HG03159 (cell line): ENCODE data around the gene SHROOM3.
A peak's percentile ranks its signal among the peaks of the same experiment; 100 is the strongest.
"Not testable (repeated sequence)": the region's sequence is repeated elsewhere in the genome, so short reads cannot be mapped to it uniquely, and the experiment has no call there.

Experiments used
- ATAC-seq: cut with Tn5 transposase; IDR thresholded peaks from one replicate; pipeline ENCODE4 v1.9.1; 2021; ENCODE audit warnings: mild to moderate bottlenecking, moderate library complexity; ENCODE audit not compliant: unreplicated experiment

SHROOM3 gene

DNA sequence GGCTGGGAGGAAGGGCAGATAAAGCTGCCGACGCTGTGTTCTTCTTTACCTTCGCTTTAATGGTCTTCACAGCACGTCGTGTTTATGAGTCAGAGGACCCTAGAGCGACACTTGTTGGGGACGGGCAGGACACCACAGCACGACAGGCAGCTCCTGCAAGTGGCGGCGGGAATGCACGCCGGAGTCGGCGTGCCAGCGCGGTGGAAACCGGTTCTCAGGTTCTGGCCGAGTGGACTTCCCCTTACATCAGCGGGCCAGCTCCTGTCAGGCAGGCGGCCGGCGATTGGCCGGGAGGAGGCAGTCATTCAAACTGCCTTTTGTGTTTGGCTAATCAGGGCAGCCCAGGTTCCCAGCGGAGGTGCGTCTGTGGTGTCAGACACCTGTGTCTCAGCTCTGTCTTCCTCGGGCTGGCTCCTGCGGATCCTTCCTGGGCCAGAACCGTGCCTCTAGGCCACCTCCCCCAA lies 150.9 kb downstream of the SHROOM3 start:
- peak; percentile 70 for ATAC-seq

DNA sequence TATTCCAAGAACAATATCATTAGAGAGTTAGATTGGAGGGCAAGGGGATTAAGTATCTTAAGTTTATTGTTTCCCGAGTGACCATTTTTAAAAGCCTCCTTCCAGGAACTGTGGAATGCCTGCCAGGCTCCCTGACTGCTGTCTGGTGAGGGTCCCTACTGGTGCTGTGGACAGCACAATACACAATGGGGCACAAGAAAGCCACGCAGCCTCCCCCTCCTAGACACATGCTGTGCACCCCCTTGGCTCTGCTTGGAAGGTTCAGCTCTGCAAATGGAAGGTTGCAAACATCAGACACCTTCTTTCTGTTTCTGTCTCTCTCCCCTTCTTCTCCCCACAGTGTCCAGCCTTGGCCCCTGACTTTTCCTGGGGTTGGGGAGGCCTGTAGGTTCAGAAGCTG lies 153.2 kb downstream of the SHROOM3 start:
- no peak for ATAC-seq

DNA sequence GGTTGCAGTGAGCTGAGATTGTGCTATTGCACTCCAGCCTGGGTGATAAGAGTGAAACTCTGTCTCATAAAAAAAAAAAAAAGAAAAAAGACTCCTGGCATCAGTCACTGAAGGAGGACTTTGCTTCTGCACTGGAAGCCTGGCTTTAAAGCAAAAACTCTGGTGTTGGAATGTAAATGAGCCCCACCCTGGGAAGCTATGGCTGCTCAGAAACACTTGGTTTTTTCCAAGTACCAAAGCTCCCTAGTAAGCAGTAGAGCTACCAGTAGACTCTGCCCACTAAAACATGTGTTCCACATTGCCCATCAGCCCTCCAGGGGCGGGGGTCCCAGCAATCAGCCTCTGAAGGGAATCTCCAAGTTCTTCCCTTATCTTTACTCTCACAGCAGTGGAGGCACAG lies 154.4 kb downstream of the SHROOM3 start:
- ATAC-seq, result no peak

DNA sequence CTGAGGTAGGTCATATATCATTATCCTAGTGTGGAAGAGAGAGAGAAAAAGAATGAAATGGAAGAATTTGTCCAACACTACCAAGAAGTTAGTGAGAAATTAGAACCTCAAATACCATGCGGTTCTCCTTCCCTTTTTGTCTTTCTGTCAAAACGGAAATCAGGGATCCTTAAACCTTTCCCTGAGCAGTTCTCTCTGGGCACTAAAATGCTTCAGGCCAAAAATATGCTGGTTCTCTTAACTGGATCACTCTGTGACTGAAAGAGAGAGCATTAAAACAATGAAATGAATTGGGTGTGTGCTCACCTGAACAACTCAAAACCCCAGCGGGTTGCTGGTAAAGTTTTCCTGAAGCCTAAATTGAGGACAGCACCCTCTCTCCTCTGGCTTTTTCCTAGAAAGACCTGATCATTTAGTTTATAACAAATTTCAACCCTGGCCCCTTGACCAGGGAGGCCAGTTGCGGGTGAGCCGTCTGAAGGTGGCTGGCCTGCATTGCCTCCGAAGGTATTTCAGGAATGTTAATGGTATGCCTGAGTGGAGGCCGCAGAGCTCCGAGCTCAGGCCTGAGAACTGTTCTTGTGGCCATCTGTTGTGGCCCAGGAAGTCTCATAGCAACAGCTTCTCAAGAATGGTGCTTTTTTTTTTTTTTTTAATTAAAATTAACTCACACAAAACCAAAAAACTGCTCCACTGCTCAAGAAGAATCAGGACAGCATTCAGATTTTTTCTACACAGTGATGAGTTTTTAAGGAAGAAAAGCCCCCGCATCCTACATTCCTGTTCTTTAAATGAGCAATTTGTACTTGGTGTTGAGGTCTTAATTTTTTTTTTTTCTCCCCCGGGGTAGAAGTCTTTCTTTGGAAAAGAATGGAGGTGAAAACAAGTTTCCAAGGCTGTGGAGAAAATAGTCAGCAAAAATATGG lies 155.1 kb downstream of the SHROOM3 start:
- ATAC-seq, result no peak

DNA sequence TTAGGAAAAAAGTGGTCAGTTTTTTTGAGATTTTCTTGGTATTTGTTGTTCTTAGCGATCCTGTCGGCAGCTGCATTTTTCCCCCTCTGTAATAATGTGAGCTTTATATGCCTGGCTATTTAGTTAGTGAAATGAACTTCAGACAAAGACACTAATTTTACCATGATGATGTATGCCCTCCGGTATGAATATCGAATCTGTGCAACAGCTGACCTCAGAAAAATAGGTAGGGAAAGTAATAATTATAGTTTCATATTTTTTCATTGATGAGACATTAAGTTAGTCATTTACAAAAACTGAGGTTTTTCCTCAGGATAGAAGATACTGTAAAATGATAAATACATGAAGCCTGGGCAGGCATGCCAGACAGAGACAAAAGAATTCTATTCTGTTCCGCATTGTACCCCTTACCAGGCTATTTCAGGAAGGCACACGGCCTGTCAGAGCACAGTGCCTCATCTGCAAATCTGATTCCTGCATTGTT lies 155.8 kb downstream of the SHROOM3 start:
- ATAC-seq, result no peak

DNA sequence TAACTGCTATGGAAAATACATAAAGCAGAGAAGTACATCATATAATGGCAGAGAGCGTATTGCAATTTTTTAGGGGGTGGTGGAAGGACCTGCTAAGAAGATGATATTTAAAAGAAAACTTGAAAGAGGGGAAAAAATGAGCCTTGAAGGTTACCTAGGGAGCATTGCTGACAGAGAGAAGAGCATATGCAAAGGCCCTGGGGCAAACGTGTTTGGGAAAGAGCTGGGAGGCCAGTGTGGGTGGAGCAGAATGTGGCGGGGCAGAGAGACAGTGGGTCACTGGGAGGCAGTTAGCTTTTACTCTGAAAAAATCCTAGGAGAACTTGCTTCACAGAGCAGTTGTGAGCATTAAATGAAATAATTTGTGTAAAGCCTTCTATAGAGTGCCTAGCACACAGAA lies 157.0 kb downstream of the SHROOM3 start:
- no peak for ATAC-seq

DNA sequence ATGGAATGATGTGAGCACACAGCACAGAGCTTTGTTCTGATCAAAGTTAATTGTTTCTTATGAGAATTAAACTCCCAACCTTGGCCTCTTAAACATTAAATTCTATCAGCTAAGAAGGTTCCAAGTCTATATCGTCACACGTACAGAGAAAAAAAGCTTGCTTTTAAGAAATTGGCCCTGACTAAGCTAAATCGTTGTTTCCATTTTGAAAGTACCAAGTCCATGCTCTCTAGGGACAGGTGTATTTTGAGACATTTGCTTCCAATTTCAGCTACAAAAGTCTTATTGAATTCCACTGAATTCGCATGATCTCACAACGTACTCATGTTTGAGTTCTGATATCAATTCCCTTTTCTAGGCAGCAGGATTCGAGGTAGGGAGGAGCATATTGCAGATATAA lies 157.4 kb downstream of the SHROOM3 start:
- ATAC-seq, result no peak

DNA sequence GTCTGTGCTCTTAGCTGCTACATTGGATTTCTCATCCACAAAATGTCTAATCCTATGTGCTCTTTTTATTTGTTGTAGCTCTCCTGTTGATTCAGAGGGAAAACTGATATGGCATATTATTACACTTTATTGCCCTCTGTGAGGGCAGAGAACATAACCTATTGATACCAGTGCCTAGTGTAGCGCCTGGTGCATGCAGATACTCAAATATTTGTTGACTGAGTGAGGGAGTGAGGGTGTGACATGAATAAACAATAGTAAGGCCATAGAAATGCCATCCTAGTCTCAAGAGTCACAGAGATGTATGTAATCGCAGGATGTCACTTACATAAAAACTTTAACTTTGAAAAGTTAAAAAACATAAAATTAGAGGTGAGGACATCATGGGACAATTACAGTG lies 159.1 kb downstream of the SHROOM3 start:
- no peak for ATAC-seq

DNA sequence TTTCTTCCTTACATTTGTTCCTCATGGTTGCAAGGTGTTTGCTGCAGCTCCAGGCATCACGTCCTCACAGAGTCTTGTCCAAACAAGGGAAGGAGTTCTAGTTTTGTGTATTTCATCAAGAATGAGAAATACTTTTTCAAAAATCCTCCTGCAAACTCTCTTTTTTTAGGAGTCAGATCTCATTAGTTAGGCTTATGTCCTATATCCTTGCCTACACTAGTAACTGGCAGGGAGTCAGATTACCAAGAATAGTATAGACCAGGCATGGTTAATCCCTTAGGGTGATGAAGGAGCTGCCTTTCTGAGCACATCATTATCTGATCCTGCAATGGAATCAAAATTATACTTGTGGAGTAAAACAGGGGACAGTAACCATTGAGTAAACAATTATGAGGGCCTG lies 160.4 kb downstream of the SHROOM3 start:
- no peak for ATAC-seq

DNA sequence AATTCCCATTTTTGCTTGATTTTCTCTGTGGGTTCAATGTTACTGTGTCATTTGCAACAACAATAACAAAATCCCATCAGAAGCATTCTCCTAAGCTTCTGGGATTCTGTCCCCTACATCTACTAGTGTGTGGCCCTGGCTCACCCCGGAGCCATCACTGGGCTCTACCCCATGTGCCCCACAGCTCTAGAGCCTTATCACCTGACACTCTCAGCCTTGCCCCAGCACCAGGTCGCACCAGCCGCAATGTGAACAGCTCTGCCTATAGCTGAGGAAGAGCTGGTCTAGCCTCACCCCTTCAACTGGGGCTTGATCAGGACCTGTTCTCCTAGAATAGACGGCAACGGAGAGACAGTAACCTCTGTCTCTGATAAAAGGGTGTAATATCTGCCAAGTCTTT lies 161.7 kb downstream of the SHROOM3 start:
- no peak for ATAC-seq

DNA sequence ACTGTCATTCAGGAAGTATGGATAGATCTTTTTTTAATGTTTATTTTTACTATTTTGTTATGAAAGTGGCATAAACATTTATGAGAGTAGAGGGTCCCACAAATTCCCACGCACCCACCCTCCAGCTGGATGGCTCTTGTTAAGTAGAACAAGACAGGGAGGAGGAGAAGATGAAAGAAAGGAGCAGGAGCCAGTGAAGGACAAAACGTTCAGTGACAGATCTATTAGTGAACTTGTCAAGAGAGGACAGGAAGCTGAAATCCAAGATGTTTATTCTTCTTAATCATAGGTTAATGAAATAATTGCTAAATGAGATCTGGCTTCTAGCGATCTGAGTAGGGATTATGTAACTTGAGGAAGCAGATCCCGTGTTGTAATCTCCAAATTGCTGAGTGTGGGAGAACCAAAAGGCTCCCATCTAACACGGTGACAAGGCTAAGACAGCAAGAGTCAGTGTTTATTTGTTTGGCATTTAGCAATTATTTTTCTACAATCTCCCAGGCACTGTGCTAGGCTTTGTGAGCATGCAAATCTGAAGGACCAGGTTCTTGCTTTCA lies 162.5 kb downstream of the SHROOM3 start:
- ATAC-seq, result no peak

DNA sequence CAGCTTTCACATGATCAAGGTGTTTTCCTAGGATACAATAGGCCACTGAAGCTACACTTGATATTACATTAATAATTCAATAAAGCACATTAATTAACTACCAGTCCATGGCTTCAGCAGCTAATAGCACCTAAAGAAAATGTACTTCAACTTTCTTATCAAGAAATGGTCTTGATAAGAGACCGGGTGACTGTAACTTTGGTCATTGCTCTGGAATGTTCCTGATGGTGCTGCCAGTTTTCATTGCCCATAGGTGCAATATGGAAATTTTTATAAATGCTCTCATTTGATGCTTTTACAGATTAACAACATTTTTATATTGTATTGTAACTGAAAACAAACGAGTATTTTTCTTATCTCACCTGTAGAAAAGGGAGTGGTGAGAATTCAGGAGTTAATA lies 165.4 kb downstream of the SHROOM3 start:
- no peak for ATAC-seq

DNA sequence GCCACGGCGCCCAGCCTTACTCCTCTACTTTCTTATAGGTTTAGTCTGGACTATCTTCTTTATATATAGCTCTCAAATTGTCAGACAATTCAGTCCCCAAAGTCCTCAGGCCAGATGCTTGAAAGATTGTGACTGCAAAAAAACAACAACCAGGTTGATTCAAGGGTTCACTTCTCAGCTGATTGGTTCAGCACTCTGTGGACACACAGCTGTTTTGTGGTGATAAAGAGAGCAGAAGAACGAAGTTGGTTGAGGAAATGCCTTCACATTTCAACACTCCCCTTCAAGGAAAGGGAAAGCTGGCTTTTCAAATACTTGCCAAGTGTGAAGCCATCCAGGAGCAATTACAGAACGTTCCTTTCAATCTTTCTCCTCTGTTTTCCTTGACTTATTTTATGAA lies 166.8 kb downstream of the SHROOM3 start:
- ATAC-seq, result no peak

DNA sequence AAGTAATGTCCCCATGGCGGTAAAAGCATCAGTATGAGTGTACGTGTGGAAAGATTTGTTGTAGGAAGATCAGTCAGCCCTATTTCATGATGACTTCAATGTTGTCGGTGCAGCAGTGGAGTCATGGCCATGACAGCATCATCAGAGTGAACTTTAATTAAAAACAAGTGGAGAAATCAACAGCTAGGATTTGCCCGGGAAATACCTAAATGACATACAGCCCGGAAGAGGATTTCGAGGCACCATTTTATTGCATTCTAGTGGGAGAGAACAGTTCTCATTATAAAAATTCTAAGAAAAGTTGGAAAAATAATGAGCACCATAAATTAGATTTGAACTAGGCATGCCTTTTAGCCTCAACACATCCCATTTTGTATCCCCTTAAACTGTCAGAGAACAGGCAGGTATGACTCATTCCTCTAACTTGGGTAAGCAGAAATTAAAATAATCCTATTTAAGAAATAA lies 170.1 kb downstream of the SHROOM3 start:
- ATAC-seq, result no peak

DNA sequence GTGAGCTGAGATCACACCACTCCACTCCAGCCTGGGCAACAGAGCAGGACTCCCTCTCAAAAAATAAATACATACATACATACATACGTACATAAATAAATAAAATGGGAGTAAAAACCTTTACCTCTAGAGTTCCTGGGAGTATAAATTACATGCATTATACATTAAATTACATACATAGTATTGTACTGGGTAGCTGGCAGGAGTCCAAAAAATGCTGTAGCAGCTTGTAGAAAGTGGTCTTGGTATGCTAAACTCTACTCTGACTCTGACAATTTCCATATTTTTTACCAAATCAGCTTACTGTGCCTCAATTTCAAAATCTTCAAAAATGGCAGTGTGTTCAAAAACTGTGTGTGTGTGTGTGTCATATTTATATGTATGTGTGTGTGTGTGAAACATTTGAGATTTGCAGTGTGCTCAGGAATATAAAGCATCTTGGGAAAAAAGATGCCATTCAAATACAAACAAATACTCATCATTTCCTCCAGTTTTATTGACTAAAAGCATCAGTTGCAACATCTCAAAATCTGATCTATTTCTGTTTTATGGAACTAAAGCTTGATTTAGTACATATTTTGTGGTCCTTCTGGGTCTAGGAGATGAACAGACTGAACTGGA lies 171.7 kb downstream of the SHROOM3 start:
- no peak for ATAC-seq

DNA sequence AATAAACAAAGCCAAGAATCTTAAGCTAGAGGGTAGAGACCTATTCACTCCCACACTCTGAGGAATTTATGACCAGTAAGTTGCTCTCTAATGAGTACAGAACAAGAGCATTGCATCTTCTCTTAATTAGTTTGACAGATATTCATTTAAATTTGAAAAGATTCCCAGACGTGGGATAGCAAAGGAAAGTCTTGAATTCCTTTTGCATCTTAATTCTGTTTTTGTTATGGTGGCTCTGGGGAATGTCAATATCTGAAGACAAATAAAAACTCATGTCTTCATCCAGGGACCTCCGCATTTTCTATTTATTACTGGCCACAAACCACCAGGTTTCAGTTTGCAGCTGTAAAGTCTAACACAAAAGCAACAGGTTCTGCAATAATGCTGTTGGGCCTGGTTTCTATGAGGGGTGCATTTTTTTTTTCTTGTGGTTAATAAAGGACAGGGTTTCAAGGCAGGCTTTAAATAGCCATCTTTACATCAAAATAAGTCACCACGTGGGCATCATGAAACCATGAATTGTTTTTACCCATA lies 172.3 kb downstream of the SHROOM3 start:
- peak; percentile 91 for ATAC-seq

DNA sequence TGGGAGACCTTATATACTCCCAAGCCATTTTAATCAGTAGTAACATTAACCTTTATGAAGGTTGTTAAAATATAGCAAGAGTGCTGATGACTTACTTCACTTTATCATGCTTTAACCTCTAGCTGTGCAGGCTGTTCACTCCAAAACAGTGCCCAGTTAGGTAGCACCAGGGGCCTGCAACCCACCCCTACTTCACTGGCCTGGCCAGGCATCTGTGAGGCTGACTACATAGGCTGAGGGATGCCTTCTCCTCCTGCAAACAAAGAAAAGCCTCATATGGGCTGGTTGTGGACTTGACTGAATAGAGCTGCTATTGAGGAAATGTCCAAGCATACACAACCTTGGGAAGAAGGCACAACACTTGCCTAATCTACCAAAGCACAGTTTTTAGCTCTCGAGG lies 172.8 kb downstream of the SHROOM3 start:
- no peak for ATAC-seq

DNA sequence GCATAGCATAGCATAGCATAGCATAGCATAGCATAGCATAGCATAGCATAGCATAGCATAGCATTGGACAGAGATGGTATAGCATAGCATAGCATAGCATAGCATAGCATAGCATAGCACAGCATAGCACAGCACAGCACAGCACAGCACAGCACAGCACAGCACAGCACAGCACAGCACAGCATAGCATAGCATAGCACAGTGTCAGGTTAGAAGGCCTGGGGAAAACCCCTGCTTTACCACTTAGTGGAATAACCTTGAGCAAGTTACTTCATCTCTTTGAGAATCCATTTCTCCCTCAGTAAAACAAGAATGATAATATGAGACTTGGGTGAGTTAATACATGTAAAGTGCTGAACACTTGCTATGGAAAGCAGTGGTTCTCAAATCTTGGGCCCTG lies 173.5 kb downstream of the SHROOM3 start:
- not testable (repeated sequence) for ATAC-seq

DNA sequence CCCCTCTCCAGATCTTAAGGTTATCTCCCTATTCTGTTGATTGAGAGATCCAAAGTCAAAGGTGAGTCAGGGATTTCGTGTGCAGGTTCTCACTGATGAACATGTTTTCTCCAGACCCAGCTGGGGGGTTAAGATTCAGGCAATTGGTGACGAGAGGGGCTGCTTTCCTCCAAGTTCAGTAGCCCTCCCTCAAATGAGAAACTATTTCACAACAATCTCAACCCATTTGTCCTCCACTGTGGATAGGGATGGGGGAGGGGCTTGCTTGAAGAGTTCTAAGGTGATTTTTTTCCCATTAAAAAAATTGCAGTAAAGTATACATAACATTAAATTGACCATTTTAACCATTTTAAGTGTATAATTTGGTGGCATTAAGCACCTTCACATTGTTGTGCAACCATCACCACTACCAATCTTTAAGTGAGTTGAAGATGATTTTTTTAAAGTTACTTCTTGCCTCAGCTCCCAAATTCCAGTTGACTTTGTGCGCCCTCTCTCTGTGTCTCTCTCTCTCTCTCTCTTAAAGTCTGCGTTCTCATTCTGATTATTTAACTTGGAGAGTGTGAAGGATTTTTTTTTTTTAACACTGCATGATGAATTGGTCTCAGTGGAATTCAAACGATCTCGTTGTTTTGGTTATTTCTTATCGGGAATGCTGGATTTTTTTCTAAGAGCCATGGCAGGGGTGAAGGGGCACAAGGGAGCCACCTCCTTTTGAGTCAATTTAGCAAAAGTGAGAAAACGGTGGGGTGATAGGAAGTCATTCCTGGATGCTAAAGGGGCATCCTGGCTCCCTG lies 175.9 kb downstream of the SHROOM3 start:
- ATAC-seq, result no peak

DNA sequence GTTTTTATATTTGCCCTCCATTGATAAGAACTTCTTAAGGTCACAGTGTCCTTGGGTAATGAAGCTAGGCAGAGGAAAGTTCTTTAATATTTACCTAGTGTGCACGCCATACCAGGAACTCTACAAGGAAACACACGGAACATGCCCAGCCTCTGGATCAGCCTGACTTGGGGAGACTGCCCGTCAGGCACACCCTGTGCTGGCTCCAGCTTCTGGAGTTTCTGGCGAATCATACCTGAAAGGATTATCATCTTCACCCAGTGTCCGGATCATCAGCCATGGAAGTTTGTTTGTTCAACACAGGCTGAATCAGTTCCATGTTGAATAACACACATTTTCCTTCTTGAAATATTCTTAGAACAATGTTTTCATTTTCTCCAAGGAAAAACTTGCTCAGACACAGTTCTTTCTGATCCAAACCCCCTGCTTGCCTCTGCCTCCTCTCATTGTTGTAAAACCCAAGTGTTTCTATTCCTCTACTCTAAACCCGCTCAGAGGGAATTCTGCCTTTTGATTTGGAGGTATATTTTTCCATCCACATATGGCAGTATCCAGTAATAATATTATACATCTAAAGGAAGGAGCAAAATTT lies 176.7 kb downstream of the SHROOM3 start:
- ATAC-seq, result no peak
